Activated CD8-positive, alpha-beta memory T cell treated with anti-CD3 and anti-CD28 coated beads for 1 hour (primary cell): ENCODE measurements around the gene CREG2.

ENCODE experiments used
- DNase-seq, 2 donors: peaks; one replicate each; pipeline ENCODE4 v3.0.0-alpha.2; 2020; ENCODE audit warnings: low read depth in 1 of 2; ENCODE audit errors: extremely low read depth in 1 of 2

The CREG2 gene

GRCh38 chr2:101410114-101410513 lies 22.8 kb upstream of the CREG2 start:
- DNase-seq = no peak

- no peak for DNase-seq
Measured at GRCh38 chr2:101409699-101410098, 22.4 kb upstream of the CREG2 start.

- DNase-seq = no peak
Measured at GRCh38 chr2:101408925-101409324, 21.6 kb upstream of the CREG2 start.

GRCh38 chr2:101405351-101405899 lies 18.1 kb upstream of the CREG2 start:
- no peak for DNase-seq

GRCh38 chr2:101403745-101404144 lies 16.4 kb upstream of the CREG2 start:
- no peak for DNase-seq

- no peak for DNase-seq
Measured at GRCh38 chr2:101402630-101403029, 15.3 kb upstream of the CREG2 start.

- DNase-seq = no peak
Measured at GRCh38 chr2:101401906-101402305, 14.6 kb upstream of the CREG2 start.

- no peak for DNase-seq
Measured at GRCh38 chr2:101401326-101401665, 14.0 kb upstream of the CREG2 start.

- no peak for DNase-seq
Measured at GRCh38 chr2:101400506-101401325, 13.4 kb upstream of the CREG2 start.

- DNase-seq = no peak
Measured at GRCh38 chr2:101400048-101400447, 12.7 kb upstream of the CREG2 start.

GRCh38 chr2:101399021-101399799 lies 11.9 kb upstream of the CREG2 start:
- DNase-seq = no peak

GRCh38 chr2:101398116-101398821 lies 11.0 kb upstream of the CREG2 start:
- no peak for DNase-seq

GRCh38 chr2:101396316-101396717 lies 9.0 kb upstream of the CREG2 start:
- DNase-seq = no peak

GRCh38 chr2:101395545-101396315 lies 8.4 kb upstream of the CREG2 start:
- DNase-seq = no peak

GRCh38 chr2:101388232-101388631 lies 929 bp upstream of the CREG2 start:
- DNase-seq = no peak

GRCh38 chr2:101386599-101387150 lies 628 bp downstream of the CREG2 start:
- DNase-seq = no peak

GRCh38 chr2:101383016-101383541 lies 4.2 kb downstream of the CREG2 start:
- DNase-seq = no peak

- no peak for DNase-seq
Measured at GRCh38 chr2:101382442-101382841, 4.9 kb downstream of the CREG2 start.

GRCh38 chr2:101380376-101380775 lies 6.9 kb downstream of the CREG2 start:
- DNase-seq = no peak

- no peak for DNase-seq
Measured at GRCh38 chr2:101379091-101379490, 8.2 kb downstream of the CREG2 start.
